WERI-Rb-1 (cell line): ENCODE data around the gene DDX4.

Experiments used
- DNase-seq: peaks from one replicate; pipeline ENCODE4 v3.0.0-alpha.2; 2020
- H3K27ac ChIP-seq: fragments of 250-450 bp; sonication (Bioruptor Pico); 2 replicates; pipeline ENCODE4 v1.5.1; 2020; ENCODE audit warnings: mild to moderate bottlenecking, moderate library complexity
- H3K27me3 ChIP-seq: fragments of 250-450 bp; sonication (Bioruptor Pico); 2 replicates; pipeline ENCODE4 v1.5.1; 2021; ENCODE audit warnings: mild to moderate bottlenecking, low read depth, moderate library complexity; ENCODE audit not compliant: insufficient read depth, severe bottlenecking
- H3K36me3 ChIP-seq: fragments of 250-450 bp; sonication (Bioruptor Pico); 2 replicates; pipeline ENCODE4 v1.5.1; 2020; ENCODE audit warnings: mild to moderate bottlenecking, moderate library complexity
- H3K4me3 ChIP-seq: 2 replicates; pipeline ENCODE4 v1.5.1; 2011; ENCODE audit warnings: low read depth, mild to moderate bottlenecking, control low read depth, low read length
- H3K9me3 ChIP-seq: fragments of 250-450 bp; sonication (Bioruptor Pico); 2 replicates; pipeline ENCODE4 v1.5.1; 2021; ENCODE audit warnings: mild to moderate bottlenecking, moderate library complexity; ENCODE audit not compliant: severe bottlenecking
- TF ChIP-seq, protein P1 (sequence below): IDR thresholded peaks from 2 replicates; pipeline ENCODE4 v1.5.1; 2011; ENCODE audit warnings: low read depth, mild to moderate bottlenecking, control low read depth, inconsistent platforms, low read length

Gene DDX4

DNA sequence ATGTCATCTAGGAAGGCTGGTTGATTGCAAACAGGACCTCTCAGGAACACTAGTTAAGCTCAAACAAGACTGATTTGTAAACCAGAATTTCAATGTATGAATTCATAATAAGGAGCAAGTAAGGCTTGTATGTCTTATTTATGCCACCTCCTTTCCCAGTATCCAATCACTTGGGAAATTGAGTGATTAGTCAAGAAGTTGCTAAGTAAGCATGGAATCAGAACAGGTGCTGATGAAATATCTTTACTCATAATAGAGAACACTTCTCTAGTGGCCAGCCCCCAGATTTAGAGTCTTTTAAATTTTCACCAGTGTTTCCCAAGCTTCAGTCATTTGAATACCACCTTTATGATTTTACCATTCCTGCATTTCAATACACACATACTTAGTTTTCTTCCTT is 5.3 kb upstream of the DDX4 start:
- Histone ChIP-seq H3K4me3 (no peak overlapping the region), H3K27me3 (no peaks in the 10 kb centered on the region), H3K36me3 (no peaks in the 10 kb centered on the region), H3K27ac (no peak overlapping the region), H3K9me3 (no peaks in the 10 kb centered on the region)
- DNase-seq = no peak
- TF ChIP-seq, protein P1, sequence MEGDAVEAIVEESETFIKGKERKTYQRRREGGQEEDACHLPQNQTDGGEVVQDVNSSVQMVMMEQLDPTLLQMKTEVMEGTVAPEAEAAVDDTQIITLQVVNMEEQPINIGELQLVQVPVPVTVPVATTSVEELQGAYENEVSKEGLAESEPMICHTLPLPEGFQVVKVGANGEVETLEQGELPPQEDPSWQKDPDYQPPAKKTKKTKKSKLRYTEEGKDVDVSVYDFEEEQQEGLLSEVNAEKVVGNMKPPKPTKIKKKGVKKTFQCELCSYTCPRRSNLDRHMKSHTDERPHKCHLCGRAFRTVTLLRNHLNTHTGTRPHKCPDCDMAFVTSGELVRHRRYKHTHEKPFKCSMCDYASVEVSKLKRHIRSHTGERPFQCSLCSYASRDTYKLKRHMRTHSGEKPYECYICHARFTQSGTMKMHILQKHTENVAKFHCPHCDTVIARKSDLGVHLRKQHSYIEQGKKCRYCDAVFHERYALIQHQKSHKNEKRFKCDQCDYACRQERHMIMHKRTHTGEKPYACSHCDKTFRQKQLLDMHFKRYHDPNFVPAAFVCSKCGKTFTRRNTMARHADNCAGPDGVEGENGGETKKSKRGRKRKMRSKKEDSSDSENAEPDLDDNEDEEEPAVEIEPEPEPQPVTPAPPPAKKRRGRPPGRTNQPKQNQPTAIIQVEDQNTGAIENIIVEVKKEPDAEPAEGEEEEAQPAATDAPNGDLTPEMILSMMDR = no peak

DNA sequence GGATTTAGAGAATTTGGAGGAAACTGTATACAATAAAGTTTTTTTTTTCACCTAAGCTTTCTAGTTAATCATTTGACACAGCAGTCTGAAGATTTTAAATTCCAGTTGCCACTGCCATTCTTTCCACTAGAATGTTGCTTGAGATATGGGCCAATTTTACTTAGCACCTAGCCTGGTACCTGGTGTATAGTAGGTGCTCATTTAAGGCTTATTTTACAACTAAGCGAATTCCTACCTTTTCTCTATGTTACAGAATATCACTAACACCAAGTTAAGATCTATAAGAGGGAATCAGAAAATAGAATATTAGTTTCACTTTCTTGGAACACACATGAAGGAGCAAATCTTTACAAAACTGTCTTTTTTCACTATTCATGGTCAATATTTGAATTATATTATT is 3.2 kb upstream of the DDX4 start:
- TF ChIP-seq, protein P1 = no peak
- no peak overlapping the region for H3K27ac ChIP-seq
- DNase-seq = no peak
- no peaks in the 10 kb centered on the region for H3K27me3 ChIP-seq
- H3K4me3 ChIP-seq = no peak overlapping the region
- no peaks in the 10 kb centered on the region for H3K36me3 ChIP-seq
- no peaks in the 10 kb centered on the region for H3K9me3 ChIP-seq

DNA sequence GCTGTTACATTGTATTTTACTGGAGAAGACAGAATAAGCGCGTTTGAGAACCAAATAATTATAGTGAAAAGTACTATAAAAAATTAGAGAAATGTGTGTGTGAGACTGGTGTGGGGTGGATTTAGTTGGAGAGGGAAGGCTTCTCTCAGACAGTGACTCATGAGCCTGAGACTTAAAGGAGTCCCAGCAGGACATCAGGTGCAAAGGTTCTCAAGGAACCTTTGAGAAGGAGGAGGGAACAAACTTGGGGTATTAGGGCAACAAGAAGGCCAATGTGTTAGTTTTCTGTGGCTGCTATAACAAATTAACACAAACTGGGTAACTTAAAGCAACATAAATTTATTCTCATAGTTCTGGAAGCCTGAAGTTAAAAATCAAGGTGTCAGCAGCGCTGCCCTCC is 4.9 kb downstream of the DDX4 start:
- H3K4me3 ChIP-seq = no peak overlapping the region
- H3K36me3 ChIP-seq = no peaks in the 10 kb centered on the region
- H3K9me3 ChIP-seq = no peaks in the 10 kb centered on the region
- no peak overlapping the region for H3K27ac ChIP-seq
- no peak for DNase-seq
- TF ChIP-seq, protein P1 = no peak
- no peaks in the 10 kb centered on the region for H3K27me3 ChIP-seq

GRCh38 chr5:55747778-55748318 is 10.0 kb downstream of the DDX4 start:
- no peak for DNase-seq
- H3K27ac ChIP-seq = no peak overlapping the region
- no peaks in the 10 kb centered on the region for H3K36me3 ChIP-seq
- no peaks in the 10 kb centered on the region for H3K27me3 ChIP-seq
- H3K4me3 ChIP-seq = no peak overlapping the region
- no peaks in the 10 kb centered on the region for H3K9me3 ChIP-seq
- TF ChIP-seq, protein P1 = no peak

GRCh38 chr5:55749387-55749786 is 11.5 kb downstream of the DDX4 start:
- Histone ChIP-seq H3K27ac (no peak overlapping the region), H3K27me3 (no peaks in the 10 kb centered on the region), H3K4me3 (no peak overlapping the region), H3K9me3 (no peaks in the 10 kb centered on the region), H3K36me3 (no peaks in the 10 kb centered on the region)
- no peak for DNase-seq
- TF ChIP-seq, protein P1 = no peak

DNA sequence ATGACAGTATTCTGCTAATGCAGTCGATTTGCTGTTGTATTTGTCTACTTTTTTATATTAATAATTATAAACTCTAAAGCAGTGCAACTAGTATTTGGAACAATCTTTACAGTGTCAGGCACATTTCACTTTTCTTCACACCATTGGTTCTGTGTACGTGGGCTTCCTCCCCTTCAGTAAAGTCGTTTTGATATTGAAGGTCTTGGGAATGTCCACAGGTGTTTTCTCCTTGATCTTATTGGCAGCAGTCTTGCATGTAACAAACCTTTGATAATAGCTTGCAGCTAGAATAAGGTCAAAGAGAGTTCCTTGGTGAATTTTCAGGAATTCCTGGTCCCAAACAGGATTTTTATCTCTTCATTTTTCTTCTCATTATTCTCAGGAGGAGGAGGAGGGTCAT is 12.2 kb downstream of the DDX4 start:
- no peak for DNase-seq
- Histone ChIP-seq H3K4me3 (no peak overlapping the region), H3K36me3 (no peaks in the 10 kb centered on the region), H3K27ac (no peak overlapping the region), H3K9me3 (no peaks in the 10 kb centered on the region), H3K27me3 (no peaks in the 10 kb centered on the region)
- TF ChIP-seq, protein P1 = no peak
